Stimulated activated naive CD8-positive, alpha-beta T cell treated with anti-CD3 and anti-CD28 coated beads, Interleukin-15, amount 100 ng/mL, for 72 hours (primary cell): ENCODE data around the gene PFKP.
A peak's percentile ranks its signal among the peaks of the same experiment; 100 is the strongest.
"Not testable (repeated sequence)": the region's sequence is repeated elsewhere in the genome, so short reads cannot be mapped to it uniquely, and the experiment has no call there.

Experiments
- ATAC-seq: fragments of 150-1000 bp; cut with Tn5 transposase; 2 replicates; pipeline ENCODE4 v1.10.0; 2021; ENCODE audit warnings: mild to moderate bottlenecking, moderate library complexity
- DNase-seq, 2 donors: peaks; one replicate each; pipeline ENCODE4 v3.0.0; 2021 to 2022
- H3K27ac Mint-ChIP-seq, 2 donors: one replicate each; pipeline ENCODE4 v1.8.0; 2022; ENCODE audit warnings: mild to moderate bottlenecking in 2 of 2, mixed read lengths in 2 of 2, moderate library complexity in 2 of 2
- H3K27me3 Mint-ChIP-seq: one replicate; pipeline ENCODE4 v1.8.0; 2022; ENCODE audit warnings: mixed read lengths
- H3K4me1 Mint-ChIP-seq: one replicate; pipeline ENCODE4 v1.8.0; 2022; ENCODE audit warnings: mild to moderate bottlenecking, mixed read lengths
- H3K4me3 Mint-ChIP-seq, 2 donors: one replicate each; pipeline ENCODE4 v1.8.0; 2022; ENCODE audit warnings: mild to moderate bottlenecking in 2 of 2, mixed read lengths in 2 of 2, moderate library complexity in 1 of 2
- H3K9me3 Mint-ChIP-seq, 2 donors: one replicate each; pipeline ENCODE4 v1.8.0; 2022; ENCODE audit warnings: mixed read lengths in 2 of 2

The PFKP gene

GRCh38 chr10:3059974-3060373, 7.4 kb upstream of the PFKP start:
- Mint-ChIP-seq H3K9me3 (no peaks in the 10 kb centered on the region), H3K4me3 (no peak overlapping the region), H3K27me3 (peaks cover 11% of the 10 kb centered on the region), H3K27ac (no peak overlapping the region), H3K4me1 (peaks cover 8% of the 10 kb centered on the region)
- DNase-seq (no peak), ATAC-seq (no peak)

- ATAC-seq (peak; percentile 66), DNase-seq (no peak)
- peaks cover 11% of the 10 kb centered on the region for H3K27me3 Mint-ChIP-seq
- no peak overlapping the region for H3K27ac Mint-ChIP-seq
- peaks cover 8% of the 10 kb centered on the region for H3K4me1 Mint-ChIP-seq
- no peaks in the 10 kb centered on the region for H3K9me3 Mint-ChIP-seq
- H3K4me3 Mint-ChIP-seq = no peak overlapping the region
Measured at GRCh38 chr10:3060481-3060889, 6.9 kb upstream of the PFKP start.

GRCh38 chr10:3061323-3061898, 5.9 kb upstream of the PFKP start:
- not testable (repeated sequence) for H3K4me3 Mint-ChIP-seq, H3K27ac Mint-ChIP-seq, ATAC-seq, H3K9me3 Mint-ChIP-seq, H3K4me1 Mint-ChIP-seq, DNase-seq
- H3K27me3 Mint-ChIP-seq = peaks cover 14% of the 10 kb centered on the region

GRCh38 chr10:3062502-3063186, 4.7 kb upstream of the PFKP start:
- ATAC-seq = no peak
- H3K4me3 Mint-ChIP-seq = no peak overlapping the region

GRCh38 chr10:3064423-3064822, 2.9 kb upstream of the PFKP start:
- H3K4me1 Mint-ChIP-seq = peaks cover 5% of the 10 kb centered on the region
- H3K27me3 Mint-ChIP-seq = peaks cover 16% of the 10 kb centered on the region
- H3K4me3 Mint-ChIP-seq = no peak overlapping the region
- DNase-seq = no peak
- no peaks in the 10 kb centered on the region for H3K9me3 Mint-ChIP-seq
- H3K27ac Mint-ChIP-seq = no peak overlapping the region
- no peak for ATAC-seq

More at GRCh38 chr10:3062502-3063186, 4.7 kb upstream of the PFKP start:
- no peaks in the 10 kb centered on the region for H3K9me3 Mint-ChIP-seq
- H3K4me1 Mint-ChIP-seq = no peaks in the 10 kb centered on the region
- no peak for DNase-seq
- H3K27ac Mint-ChIP-seq = no peak overlapping the region
- peaks cover 16% of the 10 kb centered on the region for H3K27me3 Mint-ChIP-seq

- H3K4me1 Mint-ChIP-seq = peaks cover 17% of the 10 kb centered on the region
- H3K27me3 Mint-ChIP-seq = peaks cover 16% of the 10 kb centered on the region
- DNase-seq = no peak
- H3K4me3 Mint-ChIP-seq = peak overlapping the region in 1 of 2 donors; percentile 32
- ATAC-seq = no peak
- no peaks in the 10 kb centered on the region for H3K9me3 Mint-ChIP-seq
- H3K27ac Mint-ChIP-seq = no peak overlapping the region
Measured at GRCh38 chr10:3065622-3066021, 1.7 kb upstream of the PFKP start.

- H3K27me3 Mint-ChIP-seq = peaks cover 16% of the 10 kb centered on the region
- no peak for DNase-seq
- H3K9me3 Mint-ChIP-seq = no peaks in the 10 kb centered on the region
- H3K4me3 Mint-ChIP-seq = peak overlapping the region; percentile 76 to 82
- H3K27ac Mint-ChIP-seq = no peak overlapping the region
- peaks cover 26% of the 10 kb centered on the region for H3K4me1 Mint-ChIP-seq
- no peak for ATAC-seq
Measured at GRCh38 chr10:3066317-3067117, 831 bp upstream of the PFKP start.

- Mint-ChIP-seq H3K27me3 (peaks cover 16% of the 10 kb centered on the region), H3K27ac (peak overlapping the region; percentile 95 to 97), H3K9me3 (no peaks in the 10 kb centered on the region), H3K4me1 (peaks cover 39% of the 10 kb centered on the region), H3K4me3 (peak overlapping the region; percentile 90 to 97)
- peak; percentile 10 for ATAC-seq
- DNase-seq = peak; percentile 28 to 34
Measured at GRCh38 chr10:3067859-3068179, 471 bp downstream of the PFKP start.

GRCh38 chr10:3068201-3068967, 1.0 kb downstream of the PFKP start:
- Mint-ChIP-seq H3K27me3 (peaks cover 16% of the 10 kb centered on the region), H3K4me1 (peaks cover 45% of the 10 kb centered on the region), H3K27ac (peak overlapping the region; percentile 95 to 97), H3K4me3 (peak overlapping the region; percentile 90 to 97), H3K9me3 (no peaks in the 10 kb centered on the region)
- ATAC-seq (peak; percentile 64), DNase-seq (peak; percentile 59 to 75)

- peak; percentile 15 for ATAC-seq
- Mint-ChIP-seq H3K27me3 (peaks cover 16% of the 10 kb centered on the region), H3K27ac (peak overlapping the region; percentile 65 to 72), H3K4me3 (peak overlapping the region; percentile 90 to 97), H3K4me1 (peaks cover 52% of the 10 kb centered on the region), H3K9me3 (no peaks in the 10 kb centered on the region)
- no peak for DNase-seq
Measured at GRCh38 chr10:3068968-3069737, 1.8 kb downstream of the PFKP start.

- no peak for ATAC-seq
Measured at GRCh38 chr10:3069876-3070275, 2.5 kb downstream of the PFKP start.

GRCh38 chr10:3071405-3072198, 4.3 kb downstream of the PFKP start:
- Mint-ChIP-seq H3K9me3 (no peaks in the 10 kb centered on the region), H3K4me1 (peaks cover 74% of the 10 kb centered on the region), H3K27ac (peak overlapping the region; percentile 7 to 59), H3K4me3 (peak overlapping the region; percentile 61 to 69), H3K27me3 (peaks cover 5% of the 10 kb centered on the region)
- DNase-seq = peak in 1 of 2 donors; percentile 54
- peak; percentile 71 for ATAC-seq

More at GRCh38 chr10:3069876-3070275, 2.5 kb downstream of the PFKP start:
- Mint-ChIP-seq H3K4me1 (peaks cover 60% of the 10 kb centered on the region), H3K27ac (peak overlapping the region in 1 of 2 donors; percentile 72), H3K27me3 (peaks cover 16% of the 10 kb centered on the region), H3K4me3 (peak overlapping the region; percentile 80 to 90), H3K9me3 (no peaks in the 10 kb centered on the region)
- no peak for DNase-seq

GRCh38 chr10:3072641-3073360, 5.5 kb downstream of the PFKP start:
- H3K27me3 Mint-ChIP-seq = no peaks in the 10 kb centered on the region
- no peak overlapping the region for H3K4me3 Mint-ChIP-seq
- no peaks in the 10 kb centered on the region for H3K9me3 Mint-ChIP-seq
- H3K27ac Mint-ChIP-seq = peak overlapping the region in 1 of 2 donors; percentile 33
- peaks cover 80% of the 10 kb centered on the region for H3K4me1 Mint-ChIP-seq
- no peak for DNase-seq
- no peak for ATAC-seq
